ENCODE measurements around the gene FZD10. TPM values are rescaled to one million over a fixed set of nuclear protein-coding genes. Genes with fewer than 3 reads are reported as not detected.
A peak's percentile ranks its signal among the peaks of the same experiment; 100 is the strongest.

Gene FZD10
- total RNA-seq, 1 experiment from 2014 or later, result not detected

DNA sequence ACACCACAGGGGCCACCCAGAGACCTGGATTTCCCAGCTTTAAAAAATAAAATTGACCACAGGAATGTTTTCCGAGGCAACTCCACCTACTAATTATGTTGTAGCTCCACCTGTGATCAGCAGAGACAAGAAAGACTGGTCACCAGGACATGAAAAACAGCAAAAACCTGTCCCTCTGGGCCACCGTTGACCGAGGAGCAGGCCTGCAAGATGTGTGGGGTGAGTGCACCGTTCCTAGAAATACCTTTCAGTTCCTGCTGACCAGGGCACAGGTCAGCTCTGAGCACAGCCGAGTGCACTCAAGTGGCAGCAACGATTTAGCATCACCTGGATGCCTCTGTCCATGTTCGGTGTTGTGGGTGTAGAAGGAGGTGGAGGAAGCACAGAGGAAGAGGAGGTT is 16.9 kb downstream of the FZD10 start:
- DNase-seq (ENCODE audit: low read depth), result no peak

DNA sequence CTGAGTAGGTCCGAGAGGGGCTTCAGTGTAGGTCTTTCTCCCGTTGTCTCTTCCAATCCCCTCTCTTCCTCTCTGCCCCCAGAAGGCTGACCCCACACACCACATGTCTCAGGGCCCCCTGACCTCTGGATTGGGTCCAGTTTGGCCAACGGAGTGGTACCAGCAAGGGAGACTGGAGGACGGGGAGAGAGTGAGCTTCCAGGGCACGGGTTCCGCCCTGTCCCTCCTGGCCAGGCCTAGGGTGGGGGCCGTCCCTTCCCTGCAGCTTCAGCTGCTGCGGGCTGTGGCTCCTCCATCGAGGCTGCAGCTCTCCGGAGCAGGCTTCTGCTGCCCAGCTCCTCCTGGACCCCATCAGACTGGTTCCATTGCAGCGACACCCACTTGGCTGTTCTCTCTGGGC is 17.4 kb downstream of the FZD10 start:
- DNase-seq (ENCODE audit: low read depth), result no peak

DNA sequence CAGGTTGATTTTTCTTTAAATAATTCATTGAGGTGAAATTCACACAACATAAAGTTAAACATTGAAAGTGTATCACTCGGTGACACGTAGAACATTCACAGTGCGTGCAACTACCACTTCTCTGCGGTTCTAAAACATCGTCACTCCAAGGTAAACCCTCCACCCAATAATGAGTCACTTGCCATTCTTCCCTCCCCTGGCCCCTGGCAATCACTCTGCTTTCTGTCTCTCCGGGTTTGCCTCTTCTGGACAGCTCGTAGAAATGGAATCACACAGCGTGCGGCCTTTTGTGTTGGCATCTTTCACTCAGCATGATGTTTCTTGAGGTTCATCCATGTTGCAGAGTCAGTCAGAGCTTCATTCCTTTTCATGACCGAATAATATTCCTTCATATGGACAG is 18.9 kb downstream of the FZD10 start:
- DNase-seq (ENCODE audit: low read depth), result no peak

DNA sequence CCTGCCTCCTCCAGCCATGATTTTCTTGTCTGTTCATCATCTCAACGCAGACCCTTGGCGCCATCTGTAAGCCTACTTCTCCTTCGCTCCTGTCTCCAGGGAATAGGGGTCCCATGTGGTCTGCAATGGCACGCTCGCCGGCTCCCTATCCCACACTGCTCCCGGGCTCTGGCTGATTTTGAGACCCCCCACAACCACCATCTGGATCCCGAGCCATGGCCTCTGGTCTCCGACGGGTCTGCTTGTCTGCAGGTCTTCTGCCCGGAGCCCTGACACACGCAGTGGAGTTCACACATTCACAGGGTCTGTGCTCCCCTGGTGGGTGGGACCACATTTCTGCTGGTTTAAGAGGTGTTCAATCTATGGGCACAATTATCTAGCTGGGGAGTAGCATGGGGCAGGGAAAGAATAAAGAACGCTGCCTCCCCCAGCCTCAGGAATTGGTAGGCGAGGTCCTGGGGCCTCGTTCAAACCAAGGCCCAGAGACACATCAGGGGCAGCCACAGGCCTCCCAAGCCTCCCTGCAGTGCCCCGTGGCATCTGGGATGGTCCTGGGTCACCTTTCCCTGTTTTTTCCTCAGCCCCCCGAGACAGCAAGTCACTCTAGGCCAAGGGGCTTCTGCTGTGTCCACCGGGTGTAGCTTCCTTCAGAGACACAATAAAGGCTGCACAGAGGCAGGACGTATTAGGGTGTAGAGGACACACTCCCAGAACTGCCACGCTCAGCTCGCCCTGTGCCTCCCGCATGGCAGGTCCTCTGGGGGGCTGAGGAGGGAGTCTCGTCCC is 21.5 kb downstream of the FZD10 start:
- no peak for DNase-seq (ENCODE audit: low read depth)

DNA sequence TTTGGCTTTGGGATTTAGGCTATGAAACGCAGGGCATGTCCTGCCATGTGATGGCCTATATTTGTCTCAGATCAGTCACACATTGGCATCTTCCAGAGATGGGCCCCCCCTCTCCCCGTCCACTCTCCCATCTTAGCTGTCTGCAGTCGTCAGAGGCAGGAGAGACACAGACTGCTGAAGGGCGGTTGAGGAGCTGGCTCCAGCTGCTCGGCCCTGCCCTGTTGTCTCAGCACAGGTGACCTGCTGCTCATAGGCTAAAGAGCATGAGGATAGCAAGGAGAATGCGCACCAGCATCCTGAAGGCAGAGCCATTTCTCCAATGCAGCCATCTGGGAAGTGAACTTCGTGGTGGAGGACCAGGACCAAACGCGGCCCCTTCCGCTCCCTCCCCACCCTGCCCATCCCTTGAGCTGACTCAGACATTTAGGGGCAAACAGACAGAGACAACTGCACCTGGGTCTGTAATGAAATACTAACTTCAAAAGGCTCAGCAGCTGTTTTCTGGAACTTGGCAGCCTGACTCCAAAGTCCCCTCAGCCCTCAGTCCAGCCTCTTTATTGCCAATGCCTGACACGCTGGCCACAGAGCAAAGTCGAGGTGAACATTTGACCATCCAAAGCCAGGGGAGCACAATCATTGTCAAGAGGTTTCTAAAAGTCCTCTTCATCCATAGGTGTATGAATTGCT is 22.3 kb downstream of the FZD10 start:
- DNase-seq (ENCODE audit: low read depth), result no peak

DNA sequence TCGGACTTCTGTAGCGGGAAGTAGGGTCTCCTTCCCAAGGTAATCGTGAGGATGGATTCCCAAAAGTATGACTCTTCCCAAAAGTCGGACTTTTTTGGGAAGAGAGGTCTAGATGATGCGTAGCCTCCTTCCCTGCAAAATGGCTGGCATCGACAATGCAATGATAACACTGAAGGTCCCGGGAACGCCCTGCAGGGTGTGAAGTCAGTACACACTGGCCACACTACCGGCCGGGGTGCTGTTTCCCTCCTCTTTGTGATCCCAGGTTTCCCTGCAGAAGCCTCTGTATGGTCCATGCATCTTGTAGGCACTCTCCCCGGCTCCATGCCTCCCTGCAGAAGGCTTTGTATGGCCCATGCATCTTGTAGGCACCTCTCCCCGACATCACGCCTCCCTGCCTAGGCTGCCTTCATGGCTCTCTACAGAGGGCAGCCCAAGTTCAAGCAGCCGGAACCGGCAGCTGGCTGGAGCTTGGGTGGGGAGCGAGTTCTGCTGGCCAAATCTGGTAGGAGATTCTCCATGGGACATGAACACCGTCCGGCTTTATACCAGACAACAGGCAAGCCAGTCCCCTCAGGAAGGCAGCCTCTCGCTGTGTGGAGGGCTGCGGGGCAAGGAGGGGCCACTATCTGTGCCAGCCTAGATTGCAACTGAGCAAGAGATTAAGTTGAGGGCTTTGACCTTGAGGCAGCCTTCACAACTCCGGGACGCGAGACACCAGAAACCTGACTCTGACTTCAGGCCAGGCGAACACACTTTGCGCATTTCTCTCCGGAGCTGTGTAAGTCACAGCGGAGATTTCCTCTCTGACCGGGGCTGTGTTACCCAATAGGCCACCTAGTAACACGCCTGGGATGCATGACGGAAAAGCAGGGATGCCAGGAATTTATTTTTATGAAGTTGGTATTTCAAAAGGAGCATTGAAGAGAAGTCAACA is 23.5 kb downstream of the FZD10 start:
- DNase-seq (ENCODE audit: low read depth), result no peak

DNA sequence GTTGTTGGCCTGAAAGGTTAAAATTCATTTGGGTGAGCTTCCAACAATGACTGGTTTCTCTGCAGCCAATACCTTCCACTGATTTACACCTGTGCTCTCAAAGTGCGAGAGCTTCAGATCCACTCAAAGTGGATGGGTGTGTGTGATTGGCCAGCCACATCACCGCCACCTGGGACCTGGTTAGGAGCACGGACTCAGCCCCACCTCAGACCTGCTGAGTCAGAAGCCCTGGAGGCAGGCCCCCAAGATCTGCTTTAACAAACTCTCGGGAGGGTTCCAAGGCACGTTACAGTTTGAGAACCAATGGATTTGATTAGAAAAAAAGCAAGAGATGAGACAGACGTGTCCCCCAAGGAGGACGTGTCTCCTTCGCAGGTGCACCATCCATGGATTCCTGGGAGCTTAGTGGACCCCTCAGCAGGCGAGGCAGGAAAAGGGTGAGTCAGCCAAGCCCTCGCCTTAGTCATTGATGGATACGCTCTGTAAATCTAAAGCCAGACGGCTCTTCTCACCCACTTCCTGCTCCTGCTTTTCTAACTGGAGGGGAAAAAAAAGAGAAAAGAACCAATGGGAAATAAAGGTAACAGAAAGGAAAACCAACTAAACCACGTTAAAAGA is 24.5 kb downstream of the FZD10 start:
- peak; percentile 48 for DNase-seq (ENCODE audit: low read depth)

DNA sequence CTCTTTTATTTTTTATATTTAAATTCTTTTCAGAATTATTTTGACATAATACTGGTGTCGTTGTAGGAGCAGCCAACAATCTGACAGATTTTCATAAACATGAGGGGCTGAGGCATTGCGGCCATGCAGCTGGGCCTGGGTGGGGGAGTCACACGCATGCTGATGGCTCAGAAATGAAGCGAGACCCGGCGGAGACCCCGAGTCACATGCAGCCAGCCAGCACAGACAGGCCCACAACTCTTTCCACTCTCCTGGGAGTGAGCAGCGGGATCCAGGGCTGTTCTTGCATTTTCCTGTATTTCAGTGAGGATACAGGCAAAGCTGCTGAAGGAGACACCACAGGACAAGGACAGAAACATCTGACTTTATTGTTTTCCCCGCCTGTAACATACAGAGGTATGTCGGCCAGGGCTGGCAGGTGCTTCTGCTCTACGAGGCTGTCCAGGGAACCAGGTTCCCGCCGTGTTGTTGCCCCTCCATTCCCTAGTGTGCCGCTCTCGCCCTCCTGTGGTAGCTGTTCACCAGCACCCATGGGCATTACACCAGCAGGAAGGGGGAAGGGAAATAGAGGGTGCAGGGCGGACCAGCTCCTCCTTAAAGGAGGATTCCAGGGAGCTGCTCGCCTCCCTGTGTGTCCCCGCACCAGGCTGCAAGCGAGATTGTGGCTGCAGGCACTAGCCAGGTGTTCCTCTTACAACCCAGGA is 30.5 kb downstream of the FZD10 start:
- no peak for DNase-seq (ENCODE audit: low read depth)

DNA sequence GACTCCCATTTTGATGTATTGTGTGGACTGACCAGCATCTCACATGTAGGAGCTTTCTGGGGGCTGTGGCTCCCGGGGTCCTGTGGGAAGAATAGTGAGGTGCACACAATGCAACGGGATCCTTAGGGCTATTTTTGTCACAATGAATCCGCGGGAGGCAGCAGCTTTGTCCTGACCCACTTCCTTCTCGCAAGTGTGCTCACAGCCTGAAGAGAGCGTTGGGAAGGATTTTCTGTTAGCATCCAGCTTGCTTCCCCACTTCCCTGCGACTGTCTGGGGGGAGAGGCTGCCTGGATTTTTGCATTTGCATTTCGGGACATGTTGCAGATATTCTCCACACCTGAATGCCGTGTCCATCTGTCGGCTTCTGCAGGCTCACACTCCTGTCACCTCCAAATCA is 31.9 kb downstream of the FZD10 start:
- no peak for DNase-seq (ENCODE audit: low read depth)

DNA sequence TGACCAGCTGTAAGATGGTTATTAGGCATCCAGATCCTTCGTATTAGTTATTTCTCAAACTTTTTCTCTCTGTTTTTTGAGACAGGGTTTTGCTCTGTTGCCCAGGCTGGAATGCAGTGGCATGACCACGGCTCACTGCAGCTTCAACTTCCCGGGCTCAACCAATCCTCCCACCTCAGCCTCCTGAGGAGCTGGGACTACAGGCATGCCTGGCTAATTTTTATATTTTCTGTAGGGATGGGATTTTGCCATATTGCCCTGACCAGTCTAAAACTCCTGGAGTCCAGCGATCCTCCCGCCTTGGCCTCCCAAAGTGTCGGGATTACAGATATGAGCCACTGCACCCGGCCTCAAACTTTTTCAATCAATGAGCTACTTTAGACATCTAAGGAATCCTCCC is 33.1 kb downstream of the FZD10 start:
- DNase-seq (ENCODE audit: low read depth), result no peak

DNA sequence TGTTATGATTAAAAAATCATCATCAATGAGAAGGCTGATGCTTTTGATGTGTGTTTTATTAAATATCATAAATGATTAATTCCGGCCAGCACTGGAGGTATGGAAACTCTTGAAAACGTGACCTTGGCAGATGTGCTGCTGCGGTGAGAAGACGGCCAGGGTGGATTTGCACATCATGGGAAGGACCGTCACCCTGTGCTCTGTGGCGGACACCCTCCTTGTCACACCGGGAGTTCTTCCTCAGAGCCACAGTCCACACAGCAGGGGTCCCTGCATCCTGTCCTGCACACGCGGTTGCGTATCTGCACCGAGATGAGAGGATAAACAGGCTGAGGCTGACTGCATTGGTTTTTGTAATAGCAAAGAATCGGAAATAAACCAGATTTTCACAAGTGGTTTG is 33.5 kb downstream of the FZD10 start:
- DNase-seq (ENCODE audit: low read depth), result no peak

DNA sequence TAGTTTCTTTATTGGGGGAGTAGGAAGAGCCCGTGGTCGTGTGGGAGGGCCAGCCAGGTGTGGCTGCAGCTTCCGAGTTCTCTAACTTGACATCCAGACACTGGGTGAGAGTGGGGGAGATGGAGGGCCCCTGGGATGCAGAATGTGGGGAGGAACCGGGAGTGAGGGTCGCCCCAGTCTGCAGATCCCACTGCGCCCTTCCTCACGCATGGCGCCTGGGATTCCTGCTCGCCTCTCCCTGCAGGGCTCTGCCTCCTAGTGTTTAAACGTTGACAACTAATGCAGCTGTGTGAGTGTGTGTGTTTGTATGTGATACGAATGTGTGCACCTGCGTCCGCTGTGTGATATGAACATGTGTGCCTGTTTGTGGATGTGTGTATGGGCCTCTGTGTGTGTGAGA is 34.6 kb downstream of the FZD10 start:
- no peak for DNase-seq (ENCODE audit: low read depth)

DNA sequence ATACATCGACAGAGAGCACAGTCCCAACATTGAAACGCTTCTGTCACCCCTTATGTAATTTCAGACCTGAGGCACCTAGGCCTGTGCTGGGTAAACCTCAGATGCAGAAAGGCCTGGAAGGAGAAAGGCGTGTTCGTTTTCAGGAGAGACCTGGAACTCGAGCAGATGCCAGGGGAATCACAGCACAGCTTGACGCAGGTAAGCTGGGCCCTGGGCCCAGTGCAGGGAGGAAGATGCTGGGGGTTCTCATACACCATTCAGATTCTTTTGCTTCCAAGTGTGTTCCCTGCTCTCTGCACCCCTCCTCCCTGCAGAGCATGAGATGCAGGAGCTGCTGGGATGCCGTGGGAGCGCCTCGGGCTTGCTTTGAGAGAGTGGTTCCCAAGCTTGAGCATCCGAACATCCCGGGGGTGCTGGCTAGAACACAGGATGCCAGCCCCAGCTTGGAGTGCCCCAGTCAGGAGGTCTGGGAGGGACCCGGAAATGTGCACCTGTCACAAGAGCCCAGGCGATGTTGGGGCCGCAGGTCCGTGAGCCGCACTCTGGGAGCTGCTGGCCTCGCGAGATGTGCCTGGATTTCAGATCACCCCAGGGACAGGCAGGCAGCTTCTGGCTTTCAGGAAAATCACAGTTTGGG is 35.9 kb downstream of the FZD10 start:
- no peak for DNase-seq (ENCODE audit: low read depth)

DNA sequence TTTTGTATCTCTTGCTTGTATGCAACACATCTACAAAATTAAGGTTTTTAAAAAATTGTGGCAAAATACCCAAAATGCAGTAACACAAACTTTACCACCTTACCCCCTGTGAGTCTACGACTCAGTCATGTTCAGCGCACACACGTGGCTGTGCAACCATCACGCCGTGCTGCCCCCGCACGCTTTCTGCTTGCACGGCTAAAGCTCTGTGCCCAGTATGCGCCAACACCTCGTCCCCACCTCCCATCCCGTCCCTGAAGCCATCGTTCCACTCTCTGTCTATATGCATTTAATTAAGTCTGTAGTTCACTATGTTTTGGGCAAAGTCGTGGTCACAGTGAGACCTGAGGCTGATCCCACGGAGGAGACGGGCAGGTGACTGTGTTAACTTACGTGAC is 36.4 kb downstream of the FZD10 start:
- no peak for DNase-seq (ENCODE audit: low read depth)

DNA sequence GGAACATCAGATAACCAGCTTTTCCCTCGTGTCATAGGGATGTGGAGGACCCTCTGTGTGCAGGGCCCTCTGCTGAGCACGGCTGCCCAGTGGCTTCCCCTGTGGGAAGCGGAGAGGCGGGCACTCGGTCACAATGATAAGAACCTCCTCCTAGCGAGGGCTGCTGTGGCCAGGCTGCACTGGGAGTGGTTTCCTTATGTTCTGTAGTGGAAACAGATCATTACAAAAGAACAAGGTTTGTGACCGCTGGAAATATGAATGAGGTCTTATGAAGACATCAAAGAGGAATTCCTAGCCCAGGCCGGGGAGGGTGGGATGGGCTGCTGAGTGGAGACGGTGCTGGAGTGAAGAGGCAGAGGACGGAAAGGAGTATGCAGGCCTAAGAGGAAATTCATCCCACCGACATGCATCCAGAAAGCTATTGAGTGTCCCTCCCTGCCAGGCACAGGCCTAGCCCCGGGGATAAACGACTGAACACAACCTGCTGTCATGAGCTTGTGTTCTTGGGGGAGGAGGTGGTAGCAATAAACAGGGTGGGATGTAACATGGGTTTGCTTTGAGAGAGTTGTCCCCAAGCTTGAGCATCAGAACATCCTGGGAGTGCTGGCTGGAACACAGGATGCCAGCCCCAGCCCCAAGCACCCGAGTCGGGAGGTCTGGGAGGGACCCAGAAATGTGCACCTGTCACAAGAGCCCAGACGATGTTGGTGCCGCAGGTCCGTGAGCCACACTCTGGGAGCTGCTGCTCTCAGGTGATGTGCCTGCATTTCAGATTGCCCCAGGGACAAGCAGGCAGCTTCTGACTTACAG is 37.5 kb downstream of the FZD10 start:
- DNase-seq (ENCODE audit: low read depth), result no peak

DNA sequence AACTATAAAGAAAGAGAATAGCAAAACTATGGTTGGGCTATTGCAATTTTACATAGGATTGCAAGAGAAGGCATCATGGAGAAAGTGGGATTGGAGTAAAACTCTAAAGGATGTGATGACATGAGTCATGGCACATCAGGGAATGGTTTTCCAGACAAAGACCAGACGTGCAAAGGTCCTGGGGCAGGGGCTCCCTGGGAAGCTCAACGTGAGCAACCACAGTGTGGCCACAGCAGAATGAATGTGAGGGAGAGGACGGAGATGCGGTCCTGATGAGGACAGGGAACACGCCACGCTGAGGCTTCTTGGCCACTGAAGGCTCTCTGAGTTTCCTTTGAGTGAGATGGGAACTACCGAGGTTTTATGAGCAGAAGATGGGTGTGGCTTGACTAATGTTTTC is 38.2 kb downstream of the FZD10 start:
- no peak for DNase-seq (ENCODE audit: low read depth)

DNA sequence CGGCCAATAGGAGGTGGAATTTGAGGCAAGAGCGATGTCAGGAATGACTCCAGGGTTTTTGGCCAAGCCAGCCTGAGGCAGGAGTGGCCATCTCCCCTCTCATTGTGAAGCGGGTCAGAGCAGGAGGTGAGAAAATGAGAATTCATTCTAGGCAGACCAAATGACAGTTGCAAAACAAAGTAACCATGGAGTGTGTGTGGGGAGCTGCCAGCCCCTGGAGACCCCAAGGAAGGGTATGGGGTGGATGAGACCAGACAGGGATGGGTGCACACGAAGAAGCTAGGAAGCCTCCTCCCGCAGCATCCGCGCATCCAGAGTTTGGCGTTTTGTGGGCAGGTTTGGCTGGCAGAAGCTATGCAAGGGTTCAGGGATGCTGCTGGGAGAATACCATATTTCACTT is 38.8 kb downstream of the FZD10 start:
- no peak for DNase-seq (ENCODE audit: low read depth)

DNA sequence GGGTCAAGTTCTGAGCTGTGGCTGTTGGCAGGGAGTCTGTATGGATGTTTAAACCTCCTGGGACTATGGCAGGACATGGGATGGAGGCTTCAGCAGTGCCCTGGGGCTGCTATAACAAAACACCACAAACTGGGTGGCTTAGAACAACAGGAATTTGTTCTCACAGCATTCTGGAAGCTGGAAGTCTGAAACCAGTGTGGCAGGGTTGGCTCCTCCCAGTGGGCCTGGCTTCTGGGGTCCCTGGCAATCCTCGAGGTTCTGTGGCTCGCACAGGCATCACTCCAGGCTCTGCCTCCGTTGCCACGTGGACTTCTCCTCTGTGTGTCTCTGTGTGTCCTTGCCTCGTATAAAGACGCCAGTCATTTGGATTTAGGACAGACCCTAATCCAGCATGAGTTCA is 39.9 kb downstream of the FZD10 start:
- DNase-seq (ENCODE audit: low read depth), result no peak

DNA sequence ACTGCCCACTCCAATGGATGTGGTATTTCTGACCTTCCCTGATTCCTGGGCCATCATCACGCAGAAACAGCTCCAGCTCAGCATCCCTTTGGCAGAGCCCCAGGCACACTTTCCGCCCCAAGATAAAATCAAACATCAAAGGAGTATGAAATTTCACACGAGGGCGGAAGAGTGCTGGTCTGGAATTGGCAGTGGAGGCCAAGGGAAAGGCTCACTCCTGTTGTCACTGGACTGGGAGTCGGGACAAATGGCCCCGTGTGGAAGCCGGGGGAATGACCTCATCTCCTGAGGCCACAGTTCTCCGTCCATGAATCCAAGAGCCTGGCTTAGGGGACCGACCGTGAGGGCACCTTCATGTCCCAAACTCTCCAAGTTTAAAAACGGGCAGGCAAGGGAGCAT is 40.9 kb downstream of the FZD10 start:
- DNase-seq (ENCODE audit: low read depth), result no peak

DNA sequence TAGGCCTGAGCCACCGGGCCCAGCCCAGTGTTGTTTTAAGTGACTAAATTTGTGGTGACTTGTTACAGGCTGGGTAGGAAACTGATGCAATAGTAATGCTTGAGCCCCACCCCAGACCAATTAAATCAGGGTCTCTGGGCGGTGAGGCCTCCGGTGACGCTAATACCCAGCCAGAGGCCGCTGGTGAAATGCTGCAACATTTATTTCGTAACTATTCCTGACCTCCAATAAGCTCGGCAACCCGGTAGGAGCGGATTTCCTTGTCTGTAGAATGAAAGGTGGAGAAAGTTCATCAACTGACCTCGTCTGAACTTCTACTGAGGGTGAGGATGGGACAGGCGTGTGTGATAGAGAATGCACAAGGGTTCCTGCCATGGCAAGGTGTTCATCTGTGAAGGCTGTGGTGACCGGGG is 42.3 kb downstream of the FZD10 start:
- no peak for DNase-seq (ENCODE audit: low read depth)
